HG03039 (cell line): ENCODE data around the gene BCL2L1.

ENCODE experiments used
- ATAC-seq: cut with Tn5 transposase; IDR thresholded peaks from one replicate; pipeline ENCODE4 v1.9.1; 2021; ENCODE audit warnings: mild to moderate bottlenecking, moderate library complexity; ENCODE audit not compliant: unreplicated experiment

BCL2L1 gene

GRCh38 chr20:31615416-31615815 lies 107.3 kb downstream of the BCL2L1 start:
- no peak for ATAC-seq
